Mammary epithelial cell (primary cell): Measurements from ENCODE around the gene WDR81.

Experiments used
- CTCF ChIP-seq, 2 donors: IDR thresholded peaks in 1 of 2; conservative IDR thresholded peaks in 1 of 2; 2 replicates each; pipeline ENCODE4 v1.5.1; 2011 to 2012; ENCODE audit warnings: inconsistent platforms in 2 of 2, low read length in 2 of 2, mild to moderate bottlenecking in 2 of 2, control low read depth in 1 of 2, low read depth in 1 of 2; ENCODE audit not compliant: insufficient read depth in 1 of 2; ENCODE audit errors: extremely low read depth in 1 of 2
- EZH2 ChIP-seq: IDR thresholded peaks from 2 replicates; pipeline ENCODE4 v1.6.1; 2012; ENCODE audit warnings: low read length, inconsistent platforms, borderline replicate concordance

GRCh38 chr17:1720856-1721386 lies 3.6 kb upstream of the WDR81 start:
- TF ChIP-seq EZH2 (no peak), CTCF (conservative IDR thresholded peaks at IDR 0.05 in 1 of 2, IDR thresholded peaks at IDR 0.05 in 1 of 2; ENCODE audit: extremely low read depth in 1 of 2, insufficient read depth in 1 of 2, low read depth in 1 of 2, low read length in 2 of 2) (peak; percentile 99)
